GM06990 (cell line): Measurements from ENCODE around the gene MRPS10.
"Not testable (repeated sequence)": the region's sequence is repeated elsewhere in the genome, so short reads cannot be mapped to it uniquely, and the experiment has no call there.

Experiments
- DNase-seq: peaks from one replicate; pipeline ENCODE4 v3.0.0-alpha.2; 2011; ENCODE audit not compliant: insufficient read length; ENCODE audit errors: extremely low read depth
- H3K27me3 ChIP-seq: replicated peaks from 2 replicates; pipeline ENCODE4 v1.6.0; 2011; ENCODE audit warnings: low read length; ENCODE audit not compliant: control insufficient read depth, insufficient read depth
- H3K36me3 ChIP-seq: 2 replicates; pipeline ENCODE4 v1.5.1; 2011; ENCODE audit warnings: low read length; ENCODE audit not compliant: control insufficient read depth, insufficient read depth
- H3K4me3 ChIP-seq: replicated peaks from 2 replicates; pipeline ENCODE4 v1.5.1; 2011; ENCODE audit warnings: low read depth, mild to moderate bottlenecking, control low read depth, low read length
- TF ChIP-seq, protein P1 (sequence below): IDR thresholded peaks from 2 replicates; pipeline ENCODE4 v1.5.1; 2011; ENCODE audit warnings: low read length, control low read depth, mild to moderate bottlenecking, inconsistent platforms; ENCODE audit not compliant: insufficient read depth, poor library complexity, severe bottlenecking

Gene MRPS10

GRCh38 chr6:42217157-42217518 lies 523 bp downstream of the MRPS10 start:
- Histone ChIP-seq H3K4me3 (peak overlapping the region; percentile 98), H3K36me3 (peaks cover 1% of the 10 kb centered on the region; the same call in 1 of the 2 replicates), H3K27me3 (no peaks in the 10 kb centered on the region)
- TF ChIP-seq, protein P1, sequence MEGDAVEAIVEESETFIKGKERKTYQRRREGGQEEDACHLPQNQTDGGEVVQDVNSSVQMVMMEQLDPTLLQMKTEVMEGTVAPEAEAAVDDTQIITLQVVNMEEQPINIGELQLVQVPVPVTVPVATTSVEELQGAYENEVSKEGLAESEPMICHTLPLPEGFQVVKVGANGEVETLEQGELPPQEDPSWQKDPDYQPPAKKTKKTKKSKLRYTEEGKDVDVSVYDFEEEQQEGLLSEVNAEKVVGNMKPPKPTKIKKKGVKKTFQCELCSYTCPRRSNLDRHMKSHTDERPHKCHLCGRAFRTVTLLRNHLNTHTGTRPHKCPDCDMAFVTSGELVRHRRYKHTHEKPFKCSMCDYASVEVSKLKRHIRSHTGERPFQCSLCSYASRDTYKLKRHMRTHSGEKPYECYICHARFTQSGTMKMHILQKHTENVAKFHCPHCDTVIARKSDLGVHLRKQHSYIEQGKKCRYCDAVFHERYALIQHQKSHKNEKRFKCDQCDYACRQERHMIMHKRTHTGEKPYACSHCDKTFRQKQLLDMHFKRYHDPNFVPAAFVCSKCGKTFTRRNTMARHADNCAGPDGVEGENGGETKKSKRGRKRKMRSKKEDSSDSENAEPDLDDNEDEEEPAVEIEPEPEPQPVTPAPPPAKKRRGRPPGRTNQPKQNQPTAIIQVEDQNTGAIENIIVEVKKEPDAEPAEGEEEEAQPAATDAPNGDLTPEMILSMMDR, result no peak
- DNase-seq, result no peak

DNA sequence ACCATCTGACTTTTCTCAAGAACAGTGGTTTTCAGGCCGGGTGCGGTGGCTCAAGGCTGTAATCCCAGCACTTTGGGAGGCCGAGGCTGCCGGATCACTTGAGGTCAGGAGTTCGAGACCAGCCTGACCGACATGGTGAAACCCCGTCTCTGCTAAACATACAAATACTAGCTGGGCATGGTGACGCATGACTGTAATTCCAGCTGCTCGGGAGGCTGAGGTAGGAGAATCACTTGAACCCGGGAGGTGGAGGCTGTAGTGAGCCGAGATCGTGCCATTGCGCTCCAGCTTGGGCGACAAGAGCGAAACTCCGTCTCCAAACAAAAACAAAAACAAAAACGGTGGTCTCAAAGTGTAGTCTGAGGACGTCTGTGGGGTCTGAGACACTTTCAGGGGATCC lies 1.2 kb downstream of the MRPS10 start:
- H3K36me3 ChIP-seq, H3K27me3 ChIP-seq, DNase-seq: not testable (repeated sequence)
- peak overlapping the region; percentile 98 for H3K4me3 ChIP-seq

DNA sequence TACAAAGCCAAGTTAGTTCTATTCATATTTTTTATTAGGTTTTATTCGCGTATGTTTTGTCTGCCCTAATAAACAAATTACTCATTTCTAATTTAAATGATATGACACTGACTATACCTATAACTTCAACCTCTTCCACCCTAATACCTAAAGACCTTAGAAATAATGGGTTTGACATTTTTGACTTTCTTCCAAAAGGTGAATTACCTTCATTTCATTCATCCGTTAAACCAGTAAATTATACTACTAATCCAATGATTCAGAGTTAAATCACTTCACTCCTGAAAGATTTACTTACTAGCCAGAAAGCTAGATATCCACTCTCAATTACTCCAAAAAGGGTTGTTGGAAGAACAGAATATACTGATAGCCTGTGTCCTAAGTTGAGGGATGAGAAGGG lies 5.2 kb downstream of the MRPS10 start:
- TF ChIP-seq, protein P1, result no peak
- no peaks in the 10 kb centered on the region for H3K27me3 ChIP-seq
- H3K4me3 ChIP-seq, result no peak overlapping the region
- H3K36me3 ChIP-seq, result peaks cover 11% of the 10 kb centered on the region
- DNase-seq, result no peak

- TF ChIP-seq, protein P1, result no peak
- Histone ChIP-seq H3K27me3 (no peaks in the 10 kb centered on the region), H3K4me3 (no peak overlapping the region), H3K36me3 (peaks cover 11% of the 10 kb centered on the region)
- peak; percentile 35 for DNase-seq
Measured at GRCh38 chr6:42211726-42212125, 5.9 kb downstream of the MRPS10 start.

DNA sequence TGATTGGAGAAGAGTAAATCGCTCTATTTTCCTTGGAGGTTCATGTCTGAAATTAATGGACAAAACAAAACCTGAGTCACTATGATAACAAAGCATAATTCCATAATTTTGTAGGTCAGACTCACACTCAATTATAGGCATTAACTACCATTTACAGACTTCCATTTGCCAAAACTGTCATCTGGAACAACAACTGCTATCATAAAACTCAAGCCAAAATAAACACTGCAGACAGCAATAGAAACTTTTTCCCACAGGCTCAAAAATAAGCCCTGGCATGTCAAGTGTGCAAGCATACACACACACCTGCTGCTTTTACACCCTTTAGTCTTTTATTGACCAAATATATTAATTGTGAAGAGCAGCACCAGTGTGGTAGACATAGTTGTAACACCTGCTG lies 7.1 kb downstream of the MRPS10 start:
- Histone ChIP-seq H3K4me3 (no peak overlapping the region), H3K36me3 (peaks cover 12% of the 10 kb centered on the region), H3K27me3 (no peaks in the 10 kb centered on the region)
- TF ChIP-seq, protein P1, result no peak
- DNase-seq, result no peak

GRCh38 chr6:42207559-42207958 lies 10.1 kb downstream of the MRPS10 start:
- H3K27me3 ChIP-seq, H3K4me3 ChIP-seq: not testable (repeated sequence)
- H3K36me3 ChIP-seq, result peaks cover 11% of the 10 kb centered on the region

DNA sequence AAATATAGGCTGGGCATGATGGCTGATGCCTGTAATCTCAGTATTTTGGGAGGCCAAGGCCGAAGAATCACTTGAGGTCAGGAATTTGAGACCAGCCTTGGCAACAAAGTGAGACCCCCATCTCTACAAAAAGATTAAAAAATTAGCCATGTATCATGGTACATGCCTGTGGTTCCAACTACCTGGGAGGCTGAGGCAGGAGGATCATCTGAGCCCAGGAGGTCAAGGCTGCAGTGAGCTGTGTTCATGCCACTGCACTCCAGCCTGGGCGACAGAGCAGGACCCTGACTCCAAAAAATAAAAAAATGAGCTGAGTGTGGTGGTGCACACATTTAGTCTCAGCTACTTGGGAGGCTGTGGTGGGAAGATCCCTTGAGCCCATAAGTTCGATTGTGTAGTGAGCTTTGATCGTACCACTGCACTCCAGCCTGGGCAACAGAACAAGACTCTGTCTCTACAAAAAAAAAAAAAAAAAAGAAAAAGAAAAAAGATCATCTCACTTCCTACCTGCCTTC lies 12.8 kb downstream of the MRPS10 start:
- H3K27me3 ChIP-seq, result no peaks in the 10 kb centered on the region
- H3K36me3 ChIP-seq, result peaks cover 5% of the 10 kb centered on the region
- no peak overlapping the region for H3K4me3 ChIP-seq
- DNase-seq, result no peak
- TF ChIP-seq, protein P1, result no peak

More at GRCh38 chr6:42207559-42207958, 10.1 kb downstream of the MRPS10 start:
- not testable (repeated sequence) for DNase-seq
